DMS153 (cell line): Measurements from ENCODE around the gene ARHGAP28.

Experiments used
- DNase-seq: peaks from one replicate; lab custom pipeline; 2025; lab: John Stamatoyannopoulos, UW

ARHGAP28 gene

DNA sequence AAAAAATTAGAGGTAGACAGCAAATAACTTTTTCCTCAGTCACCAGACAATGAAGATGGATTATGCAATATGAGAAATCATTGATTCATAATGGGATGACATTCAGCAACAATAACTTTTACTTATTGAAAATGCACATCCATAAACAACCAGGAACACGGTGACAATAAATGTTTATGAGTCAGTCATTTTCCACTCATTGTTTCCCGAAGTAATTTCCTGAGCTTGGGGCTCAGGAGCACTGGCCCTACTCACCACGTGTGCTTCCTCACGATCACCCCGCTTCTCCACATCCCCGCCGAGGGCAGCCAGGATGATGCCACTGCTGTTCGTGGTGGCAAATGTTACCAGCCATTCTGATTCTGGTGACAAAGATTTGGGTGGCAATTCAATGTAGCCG, 231.8 kb downstream of the ARHGAP28 start:
- DNase-seq: no peak

DNA sequence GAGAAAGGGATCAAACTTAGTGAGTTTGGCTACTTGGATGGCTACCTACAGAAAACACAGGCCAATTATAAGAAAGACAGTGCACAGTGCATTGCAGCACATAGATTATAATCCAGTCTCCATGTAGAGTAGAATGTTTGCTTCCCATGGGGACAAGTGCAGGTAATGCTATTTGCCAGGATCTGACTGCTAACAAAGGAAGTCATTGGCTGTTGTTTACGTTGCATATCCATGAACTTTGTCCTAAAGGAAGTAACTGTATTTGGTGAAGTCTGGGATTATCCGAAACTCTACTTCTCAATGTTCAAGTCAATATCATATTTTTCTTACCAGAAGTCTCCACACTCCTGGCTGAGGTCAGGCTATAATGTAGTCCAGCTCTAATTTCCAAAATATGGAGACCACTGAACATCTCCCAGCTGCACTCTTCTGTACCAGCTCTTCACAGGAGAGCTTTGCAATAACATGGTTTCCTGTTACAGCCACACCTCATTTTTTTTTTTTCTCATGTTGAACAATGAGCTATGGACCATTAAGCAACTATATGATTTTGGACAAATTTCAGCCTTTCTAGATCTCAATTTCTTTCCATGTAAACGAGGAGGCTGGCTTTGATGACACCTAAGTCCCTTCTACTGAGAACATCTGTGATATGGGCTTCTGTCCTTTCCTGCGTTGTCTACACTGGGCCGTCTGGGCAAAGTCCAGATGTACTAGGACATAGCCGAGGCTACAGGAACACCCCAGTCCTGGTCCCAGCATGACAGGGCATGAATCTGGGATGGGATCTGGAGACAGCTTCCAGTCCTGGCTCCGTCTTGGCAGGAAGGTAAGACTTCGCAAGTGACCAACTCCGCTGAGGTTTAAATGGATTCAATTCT, 233.3 kb downstream of the ARHGAP28 start:
- no peak for DNase-seq

DNA sequence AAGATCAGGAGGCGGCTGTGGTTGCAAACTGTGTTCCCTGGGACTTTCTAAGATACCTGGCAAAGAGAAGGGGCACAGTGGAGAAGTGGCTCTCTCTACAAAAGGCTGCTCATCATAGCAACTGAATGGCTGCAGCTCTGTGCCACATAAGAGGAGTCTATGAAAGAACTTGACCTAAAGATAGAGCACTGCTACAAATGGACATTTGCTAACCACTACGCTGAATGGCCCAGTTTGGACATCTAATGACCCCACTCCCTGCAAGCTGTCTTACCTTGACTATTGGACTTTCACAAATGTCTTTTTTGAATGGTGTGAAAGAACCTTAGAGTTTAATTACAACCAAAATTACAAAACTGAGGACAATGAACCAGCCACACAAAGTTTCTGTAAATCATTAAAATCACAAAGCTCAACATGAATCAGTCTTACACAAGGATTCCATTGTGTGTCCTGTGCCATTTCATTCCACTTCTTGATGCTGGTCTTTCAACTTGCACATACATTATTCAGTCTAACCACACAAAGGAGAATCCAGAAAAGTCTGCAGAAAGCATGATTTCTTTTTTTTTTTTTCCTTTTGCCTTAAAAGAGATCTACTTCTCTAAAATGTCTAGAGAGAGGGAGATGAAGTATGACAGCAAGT, 234.1 kb downstream of the ARHGAP28 start:
- DNase-seq: no peak
